Chondrocyte (in vitro differentiated cells): ENCODE data around the gene PPIP5K1. TPM values are rescaled to one million over a fixed set of nuclear protein-coding genes. Genes with fewer than 3 reads are reported as not detected.
"Not testable (repeated sequence)": the region's sequence is repeated elsewhere in the genome, so short reads cannot be mapped to it uniquely, and the experiment has no call there.

Experiments
- DNase-seq: peaks from one replicate; pipeline ENCODE4 v3.0.0; 2021; ENCODE audit warnings: mixed read lengths, low spot score
- H3K27ac Mint-ChIP-seq: one replicate; pipeline ENCODE4 v1.8.0; 2021; ENCODE audit warnings: mild to moderate bottlenecking, moderate library complexity, mixed read lengths; ENCODE audit not compliant: unreplicated experiment
- H3K27me3 Mint-ChIP-seq: 2 replicates; pipeline ENCODE4 v1.8.0; 2021; ENCODE audit warnings: low read depth, mixed read lengths
- H3K36me3 Mint-ChIP-seq: 2 replicates; pipeline ENCODE4 v1.8.0; 2021; ENCODE audit warnings: low read depth, mixed read lengths
- H3K4me1 Mint-ChIP-seq: 2 replicates; pipeline ENCODE4 v1.8.0; 2021; ENCODE audit warnings: low read depth, mild to moderate bottlenecking, mixed read lengths
- H3K4me3 Mint-ChIP-seq: one replicate; pipeline ENCODE4 v1.8.0; 2021; ENCODE audit warnings: mild to moderate bottlenecking, moderate library complexity, mixed read lengths; ENCODE audit not compliant: unreplicated experiment
- H3K9me3 Mint-ChIP-seq: 2 replicates; pipeline ENCODE4 v1.8.0; 2021; ENCODE audit warnings: low read depth, mixed read lengths
- CTCF ChIP-seq: fragments of 200-600 bp; sonication (generic); IDR thresholded peaks from 2 replicates; pipeline ENCODE4 v1.5.0; 2021; ENCODE audit warnings: antibody characterized with exemption, mild to moderate bottlenecking, moderate library complexity
- total RNA-seq: library from RNA; stranded (reverse); gene quantifications from 3 replicates; pipeline ENCODE4 v1.2.1, GENCODE V29; 2021

PPIP5K1 gene
- total RNA-seq, 1 donor from 2014 or later = 31.6 TPM

- DNase-seq = no peak
- Mint-ChIP-seq H3K4me3 (no peak overlapping the region), H3K9me3 (peaks cover 2% of the 10 kb centered on the region), H3K4me1 (peaks cover 4% of the 10 kb centered on the region), H3K27me3 (no peaks in the 10 kb centered on the region), H3K27ac (peak overlapping the region; percentile 55), H3K36me3 (peaks cover 3% of the 10 kb centered on the region)
- no peak for TF ChIP-seq CTCF
These were observed 51.9 kb downstream of the PPIP5K1 start for GRCh38 chr15:43538091-43538490.

GRCh38 chr15:43534897-43535296 is 55.1 kb downstream of the PPIP5K1 start:
- Mint-ChIP-seq H3K27ac (no peak overlapping the region), H3K27me3 (no peaks in the 10 kb centered on the region), H3K36me3 (peaks cover 3% of the 10 kb centered on the region), H3K4me3 (no peak overlapping the region), H3K4me1 (peaks cover 19% of the 10 kb centered on the region), H3K9me3 (no peaks in the 10 kb centered on the region)
- TF ChIP-seq CTCF = no peak
- no peak for DNase-seq

GRCh38 chr15:43532826-43533225 is 57.2 kb downstream of the PPIP5K1 start:
- H3K27me3 Mint-ChIP-seq, H3K4me3 Mint-ChIP-seq, H3K9me3 Mint-ChIP-seq, DNase-seq: not testable (repeated sequence)
- Mint-ChIP-seq H3K36me3 (peaks cover 10% of the 10 kb centered on the region), H3K4me1 (peaks cover 22% of the 10 kb centered on the region), H3K27ac (peak overlapping the region; percentile 51)

GRCh38 chr15:43531018-43531670 is 58.9 kb downstream of the PPIP5K1 start:
- no peak for DNase-seq
- TF ChIP-seq CTCF = no peak
- Mint-ChIP-seq H3K27ac (peak overlapping the region; percentile 14), H3K9me3 (no peaks in the 10 kb centered on the region), H3K27me3 (no peaks in the 10 kb centered on the region), H3K36me3 (peaks cover 14% of the 10 kb centered on the region), H3K4me1 (peaks cover 22% of the 10 kb centered on the region), H3K4me3 (no peak overlapping the region)

GRCh38 chr15:43529587-43530345 is 60.2 kb downstream of the PPIP5K1 start:
- Mint-ChIP-seq H3K4me1 (peaks cover 22% of the 10 kb centered on the region), H3K36me3 (peaks cover 23% of the 10 kb centered on the region), H3K9me3 (no peaks in the 10 kb centered on the region), H3K27ac (no peak overlapping the region), H3K4me3 (no peak overlapping the region), H3K27me3 (no peaks in the 10 kb centered on the region)
- DNase-seq = no peak
- no peak for TF ChIP-seq CTCF
